ENCODE results near the gene NPY5R. TPM values are rescaled to one million over a fixed set of nuclear protein-coding genes. Genes with fewer than 3 reads are reported as not detected.

The NPY5R gene
- not detected for total RNA-seq
- long read RNA-seq = 0 reads

- DNase-seq (ENCODE audit: low spot score) = no peak
- intact Hi-C loops (cut with DNase I) = no loop called here
These were observed at the start of gene NPY5R for GRCh38 chr4:163343604-163344146. TSS of gene NPY5R (plus strand) at chr4:163343892. CDS start at chr4:163350274, 6,382 bp downstream.

DNA sequence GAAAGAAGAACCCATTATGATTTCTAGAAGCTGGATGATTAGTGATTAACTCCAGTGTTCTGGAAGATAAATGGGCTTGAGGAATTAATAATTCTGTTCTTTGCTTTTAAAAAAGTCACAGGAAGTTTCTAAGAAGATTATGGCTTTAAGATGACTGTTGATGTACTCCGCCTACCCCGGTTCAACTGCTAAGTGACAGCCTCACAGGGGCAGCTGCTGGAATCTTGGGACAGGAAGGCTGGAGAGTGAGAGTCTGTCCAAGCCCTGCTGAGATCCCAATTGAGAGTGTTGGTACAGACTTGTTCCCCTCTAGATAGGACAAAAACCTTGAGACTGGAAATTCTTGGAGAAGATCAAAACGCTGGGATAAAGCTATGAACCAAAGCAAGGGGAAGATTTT, 48.6 kb upstream of the NPY5R start:
- intact Hi-C loops (cut with DNase I) = no loop called here
- no peak for DNase-seq (ENCODE audit: low spot score)

DNA sequence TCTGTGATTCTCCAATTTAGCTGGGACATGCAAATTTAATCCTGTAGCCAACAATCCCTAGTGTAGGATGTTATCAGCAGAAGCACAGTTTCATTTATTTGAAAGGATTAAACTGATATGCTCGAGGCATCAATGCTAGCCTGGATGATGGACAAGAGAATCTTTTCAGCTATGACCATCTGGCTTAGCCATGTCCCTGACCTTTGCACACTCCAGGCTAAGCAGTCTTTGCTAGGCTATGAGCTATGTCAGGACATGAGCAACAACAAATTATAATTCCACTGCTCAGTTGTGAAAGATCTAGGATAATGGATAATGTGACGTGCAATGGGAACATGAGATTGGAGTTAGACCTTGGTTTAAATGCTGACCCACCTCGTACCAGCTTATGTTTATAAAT, 43.2 kb upstream of the NPY5R start:
- no peak for DNase-seq (ENCODE audit: low spot score)
- intact Hi-C loops (cut with DNase I) = no loop called here

GRCh38 chr4:163303069-163303468, 40.6 kb upstream of the NPY5R start:
- intact Hi-C loops (cut with DNase I) = no loop called here
- no peak for DNase-seq (ENCODE audit: low spot score)

- intact Hi-C loops (cut with DNase I) = no loop called here
- DNase-seq (ENCODE audit: low spot score) = no peak
These were observed 34.2 kb upstream of the NPY5R start for GRCh38 chr4:163309466-163309865.

GRCh38 chr4:163317110-163317509, 26.6 kb upstream of the NPY5R start:
- DNase-seq (ENCODE audit: low spot score) = no peak
- intact Hi-C loops (cut with DNase I) = no loop called here

DNA sequence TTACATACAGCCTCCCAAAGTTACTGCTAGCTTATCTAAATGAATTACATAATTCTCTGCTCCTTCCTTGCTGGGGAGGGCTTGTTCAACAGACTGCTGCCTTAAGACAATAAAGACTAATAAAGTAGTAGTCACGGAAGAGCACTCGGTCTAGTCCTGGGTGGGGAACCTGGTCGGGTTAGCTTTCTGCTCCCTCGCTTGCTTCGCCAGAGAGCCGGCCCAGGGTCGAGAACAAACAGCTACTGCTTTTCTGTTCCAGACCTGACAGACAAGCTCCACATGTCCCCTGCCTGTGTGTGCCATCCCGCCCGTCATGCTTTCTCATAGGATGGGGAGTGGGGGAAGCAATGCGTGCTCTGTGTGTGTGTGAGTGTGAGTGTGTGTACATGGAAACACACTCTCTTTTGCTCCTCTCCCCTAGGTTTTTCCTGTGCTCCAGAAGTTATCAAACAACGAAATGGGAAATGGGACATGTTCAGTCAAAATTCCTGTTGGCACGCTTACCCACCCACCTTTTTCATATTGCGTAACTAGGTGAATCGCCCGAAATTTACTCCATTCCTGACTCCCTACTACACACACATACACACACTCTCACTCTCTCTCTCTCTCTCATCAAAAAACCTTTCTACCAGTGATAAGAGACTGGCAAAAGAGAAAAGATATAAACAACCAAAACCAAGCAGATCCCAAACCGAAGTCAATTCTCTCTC, 12.6 kb upstream of the NPY5R start:
- intact Hi-C loops (cut with DNase I) = loop anchor here (10.0 kb wide), 2 partner anchors 226 to 686 kb away; no protein-coding TSS in a partner anchor
- no peak for DNase-seq (ENCODE audit: low spot score)

- intact Hi-C loops (cut with DNase I) = loop anchor here (2.0 to 10.0 kb wide), 3 partner anchors 227 to 835 kb away; no protein-coding TSS in a partner anchor
- DNase-seq (ENCODE audit: low spot score) = peak; percentile 74
These were observed 11.9 kb upstream of the NPY5R start for GRCh38 chr4:163331629-163332376.

DNA sequence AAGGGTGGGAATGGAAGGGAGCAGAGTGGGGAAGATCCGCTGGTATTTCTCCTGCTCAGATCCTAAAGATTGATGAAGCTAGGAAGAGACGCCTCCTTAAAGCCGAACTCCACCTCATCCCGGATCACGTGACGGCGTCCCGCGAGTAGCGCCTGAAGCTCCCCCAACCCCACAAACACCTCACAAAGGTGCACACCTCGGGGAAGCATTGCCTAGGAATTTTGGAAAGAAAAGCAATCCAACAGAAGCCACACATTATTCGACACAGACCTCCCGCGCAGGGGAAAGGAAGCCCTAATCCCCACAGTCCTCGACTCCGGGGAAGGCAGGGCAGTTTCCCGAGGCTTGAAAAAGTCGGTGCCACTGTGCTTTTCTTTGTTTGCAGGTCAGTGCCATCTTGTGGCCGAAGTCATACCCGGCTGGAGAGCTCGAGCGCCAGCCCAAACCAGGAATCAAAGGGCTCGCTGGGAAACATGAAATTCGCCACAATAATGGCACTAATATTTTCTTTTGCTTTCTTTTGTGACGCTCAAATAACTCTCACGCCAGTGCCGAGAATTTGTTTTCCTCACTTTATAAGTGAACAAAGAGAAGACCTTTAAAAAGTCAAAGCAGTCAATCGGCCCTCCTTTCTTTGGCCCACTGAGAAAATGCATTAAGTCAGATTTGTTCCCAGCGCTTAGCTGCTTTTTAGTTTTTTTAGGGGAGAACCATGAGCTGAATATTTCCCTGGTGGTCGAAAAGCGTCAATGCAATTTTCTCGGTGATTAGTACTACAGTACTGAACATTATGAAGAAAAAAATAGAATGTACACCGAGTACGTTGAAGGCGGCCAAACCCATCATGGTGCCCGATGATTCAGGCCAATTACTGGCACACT, 10.9 kb upstream of the NPY5R start, which contains the start of gene NPY1R:
Gene NPY1R, minus strand, starts transcription at position 71 of the 881 bp plus-strand sequence. CDS start 6,042 bp downstream, outside the sequence.
- intact Hi-C loops (cut with DNase I) = loop anchor here (2.0 to 10.0 kb wide), 3 partner anchors 228 to 836 kb away; no protein-coding TSS in a partner anchor
- peak; percentile 78 for DNase-seq (ENCODE audit: low spot score)

DNA sequence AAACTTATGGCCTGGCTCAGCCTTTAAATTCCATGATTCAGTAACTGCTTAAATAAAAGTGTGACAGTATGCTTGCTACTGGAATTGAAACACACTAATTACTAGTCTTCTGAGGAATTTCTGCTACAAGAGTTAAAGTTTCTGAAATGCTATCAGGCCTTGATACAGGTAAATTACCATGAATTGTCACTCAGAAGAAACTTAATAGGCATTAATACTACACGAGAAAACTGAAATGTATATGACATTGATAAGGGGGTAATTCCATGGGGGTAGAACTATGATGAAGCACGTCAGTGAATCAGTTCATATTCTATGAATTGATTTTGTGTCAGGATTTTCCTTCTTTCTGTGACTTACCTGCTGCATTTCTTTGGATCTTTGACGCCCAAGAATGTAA, 8.3 kb upstream of the NPY5R start:
- intact Hi-C loops (cut with DNase I) = loop anchor here (10.0 kb wide), 2 partner anchors 231 to 691 kb away; no protein-coding TSS in a partner anchor
- no peak for DNase-seq (ENCODE audit: low spot score)

- no peak for DNase-seq (ENCODE audit: low spot score)
- intact Hi-C loops (cut with DNase I) = no loop called here
These were observed 744 bp downstream of the NPY5R start for GRCh38 chr4:163344147-163345125.

DNA sequence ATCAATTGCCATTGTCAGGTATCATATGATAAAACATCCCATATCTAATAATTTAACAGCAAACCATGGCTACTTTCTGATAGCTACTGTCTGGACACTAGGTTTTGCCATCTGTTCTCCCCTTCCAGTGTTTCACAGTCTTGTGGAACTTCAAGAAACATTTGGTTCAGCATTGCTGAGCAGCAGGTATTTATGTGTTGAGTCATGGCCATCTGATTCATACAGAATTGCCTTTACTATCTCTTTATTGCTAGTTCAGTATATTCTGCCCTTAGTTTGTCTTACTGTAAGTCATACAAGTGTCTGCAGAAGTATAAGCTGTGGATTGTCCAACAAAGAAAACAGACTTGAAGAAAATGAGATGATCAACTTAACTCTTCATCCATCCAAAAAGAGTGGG, 7.0 kb downstream of the NPY5R start:
- intact Hi-C loops (cut with DNase I) = no loop called here
- no peak for DNase-seq (ENCODE audit: low spot score)

DNA sequence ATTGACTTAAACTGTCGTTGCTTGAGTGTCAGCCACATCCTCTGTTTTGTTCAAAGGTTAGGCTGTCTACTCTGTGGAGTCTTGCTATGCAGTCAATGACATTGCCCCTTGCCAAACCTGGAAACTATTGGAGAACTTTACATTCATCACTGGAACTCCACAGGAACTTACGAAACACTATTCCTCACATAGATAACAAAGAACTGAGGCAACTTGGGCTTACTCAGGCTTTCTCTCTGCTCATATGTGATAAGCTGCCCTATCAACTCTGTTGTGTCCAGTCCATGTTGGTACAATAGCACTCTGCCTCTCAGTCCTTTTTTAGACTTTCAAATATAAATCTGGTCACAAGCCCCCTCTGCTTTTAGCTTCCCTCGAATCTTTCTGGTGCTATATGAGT, 9.4 kb downstream of the NPY5R start:
- intact Hi-C loops (cut with DNase I) = no loop called here
- no peak for DNase-seq (ENCODE audit: low spot score)

GRCh38 chr4:163356104-163356503, 12.4 kb downstream of the NPY5R start:
- intact Hi-C loops (cut with DNase I) = no loop called here
- no peak for DNase-seq (ENCODE audit: low spot score)

GRCh38 chr4:163367651-163368050, 24.0 kb downstream of the NPY5R start:
- DNase-seq (ENCODE audit: low spot score) = no peak
- intact Hi-C loops (cut with DNase I) = no loop called here

GRCh38 chr4:163372029-163372428, 28.3 kb downstream of the NPY5R start:
- intact Hi-C loops (cut with DNase I) = no loop called here
- no peak for DNase-seq (ENCODE audit: low spot score)

- intact Hi-C loops (cut with DNase I) = no loop called here
- no peak for DNase-seq (ENCODE audit: low spot score)
These were observed 35.0 kb downstream of the NPY5R start for GRCh38 chr4:163378661-163379060.

- no peak for DNase-seq (ENCODE audit: low spot score)
- intact Hi-C loops (cut with DNase I) = no loop called here
These were observed 37.0 kb downstream of the NPY5R start for GRCh38 chr4:163380703-163381102.
